Liver (tissue), 9 donors: Measurements from ENCODE around the gene CUX1. TPM values are rescaled to one million over a fixed set of nuclear protein-coding genes. Genes with fewer than 3 reads are reported as not detected.

Source experiments
- DNase-seq: peaks from one replicate; pipeline ENCODE4 v3.0.0-alpha.2; 2017; ENCODE audit warnings: low spot score
- H3K27ac ChIP-seq, 2 donors: one replicate each; pipeline ENCODE4 v1.7.0; 2013; ENCODE audit warnings: inconsistent platforms in 2 of 2, low read length in 2 of 2, control low read depth in 1 of 2, low read depth in 1 of 2, mild to moderate bottlenecking in 1 of 2
- H3K27me3 ChIP-seq, 4 donors: one replicate each; pipeline versions ENCODE4 v1.6.1 to v1.7.0; 2013; ENCODE audit warnings: low read length in 3 of 4, inconsistent platforms in 1 of 4, mild to moderate bottlenecking in 1 of 4, moderate library complexity in 1 of 4; ENCODE audit not compliant: control insufficient read depth in 4 of 4, insufficient read depth in 4 of 4
- H3K36me3 ChIP-seq, 4 donors: one replicate each; pipeline versions ENCODE4 v1.6.1 to v1.7.0; 2013; ENCODE audit warnings: low read length in 3 of 4, mild to moderate bottlenecking in 3 of 4, low read depth in 1 of 4, moderate library complexity in 1 of 4; ENCODE audit not compliant: control insufficient read depth in 4 of 4, insufficient read depth in 3 of 4
- H3K4me1 ChIP-seq, 4 donors: one replicate each; pipeline versions ENCODE4 v1.6.1 to v1.7.0; 2013; ENCODE audit warnings: low read length in 3 of 4, mild to moderate bottlenecking in 3 of 4, moderate library complexity in 1 of 4; ENCODE audit not compliant: control insufficient read depth in 4 of 4, insufficient read depth in 4 of 4
- H3K4me3 ChIP-seq, 3 donors: one replicate each; pipeline versions ENCODE4 v1.6.1 to v1.7.0; 2013; ENCODE audit warnings: low read length in 3 of 3, control low read depth in 1 of 3, low read depth in 1 of 3, mild to moderate bottlenecking in 1 of 3
- H3K9ac ChIP-seq, 2 donors: one replicate each; pipeline ENCODE4 v1.7.0; 2013; ENCODE audit warnings: low read length in 2 of 2, mild to moderate bottlenecking in 2 of 2, moderate library complexity in 2 of 2, control low read depth in 1 of 2, low read depth in 1 of 2
- H3K9me3 ChIP-seq, 4 donors: one replicate each; pipeline versions ENCODE4 v1.6.1 to v1.7.0; 2013; ENCODE audit warnings: low read length in 3 of 4; ENCODE audit not compliant: control insufficient read depth in 4 of 4
- CTCF ChIP-seq: fragments of 150-350 bp; IDR thresholded peaks from 2 replicates; pipeline ENCODE4 v1.5.1; 2017; ENCODE audit warnings: improper control_type of control experiment, low read depth, low read length; ENCODE audit not compliant: missing input control
- EGR1 ChIP-seq, 2 donors: IDR thresholded peaks; 2 replicates each; pipeline ENCODE4 v1.6.1; 2016 to 2018; ENCODE audit warnings: antibody characterized with exemption in 2 of 2, low read depth in 2 of 2
- FOXA1 ChIP-seq: IDR thresholded peaks from 2 replicates; pipeline ENCODE4 v1.6.1; 2016; ENCODE audit warnings: antibody characterized with exemption
- HNF4A ChIP-seq, 2 donors: conservative IDR thresholded peaks; 2 replicates each; pipeline ENCODE4 v1.6.1; 2016; ENCODE audit warnings: antibody characterized with exemption in 2 of 2, mild to moderate bottlenecking in 2 of 2
- HNF4G ChIP-seq: IDR thresholded peaks from 2 replicates; pipeline ENCODE4 v1.6.1; 2016; ENCODE audit warnings: antibody characterized with exemption
- JUND ChIP-seq, 2 donors: IDR thresholded peaks; 2 replicates each; pipeline ENCODE4 v1.6.1; 2016; ENCODE audit warnings: antibody characterized with exemption in 2 of 2
- RAD21 ChIP-seq, 2 donors: IDR thresholded peaks; 2 replicates each; pipeline ENCODE4 v1.6.1; 2016; ENCODE audit warnings: antibody characterized with exemption in 2 of 2, mild to moderate bottlenecking in 2 of 2
- REST ChIP-seq: IDR thresholded peaks from 2 replicates; pipeline ENCODE4 v1.6.1; 2016; ENCODE audit warnings: antibody characterized with exemption, mild to moderate bottlenecking
- RXRA ChIP-seq, 2 donors: IDR thresholded peaks; 2 replicates each; pipeline ENCODE4 v1.6.1; 2017 to 2018; ENCODE audit warnings: antibody characterized with exemption in 2 of 2, mild to moderate bottlenecking in 1 of 2
- TAF1 ChIP-seq: conservative IDR thresholded peaks from 2 replicates; pipeline ENCODE4 v1.6.1; 2016; ENCODE audit warnings: antibody characterized with exemption, mild to moderate bottlenecking
- YY1 ChIP-seq: IDR thresholded peaks from 2 replicates; pipeline ENCODE4 v1.6.1; 2016; ENCODE audit warnings: antibody characterized with exemption, mild to moderate bottlenecking
- WGBS: extraction: QIAGEN DNeasy Blood & Tissue Kit; methylation state at CpG from one replicate; pipeline ENCODE4 v1.1.7; 2013; 5-methylcytosine and 5-hydroxymethylcytosine counted together
- polyA plus RNA-seq, 2 donors: library from polyadenylated mRNA; stranded (reverse) in 1 of 2; unstranded in 1 of 2; fragments of 200-250 nt in 1 of 2; fragments of >200 nt in 1 of 2; fragmentation: Nextera tagmentation in 1 of 2; extraction: Ambion mirVana in 1 of 2; gene quantifications; one replicate each; pipeline versions ENCODE4 v1.2.1 to v1.2.3, GENCODE V29; 2013 to 2015
- total RNA-seq, 2 donors: library from RNA; depleted of rRNA; stranded (reverse); fragments of >200 nt; gene quantifications; one replicate each; pipeline ENCODE4 v1.2.3, GENCODE V29; 2014
- TF ChIP-seq, protein P1 (sequence below): IDR thresholded peaks from 2 replicates; pipeline ENCODE4 v1.6.1; 2016; ENCODE audit warnings: antibody characterized with exemption
- TF ChIP-seq, protein P2 (sequence below): IDR thresholded peaks from 2 replicates; pipeline ENCODE4 v1.6.1; 2016; ENCODE audit warnings: antibody characterized with exemption
- donor health status: healthy.
- donor health status: healthy.
- donor health status: healthy.
- donor health status: healthy.
- donor health status: healthy.

The CUX1 gene
- total and polyA plus RNA-seq, 4 donors, result 18.6 to 40.6 (median 21.4) TPM

DNA sequence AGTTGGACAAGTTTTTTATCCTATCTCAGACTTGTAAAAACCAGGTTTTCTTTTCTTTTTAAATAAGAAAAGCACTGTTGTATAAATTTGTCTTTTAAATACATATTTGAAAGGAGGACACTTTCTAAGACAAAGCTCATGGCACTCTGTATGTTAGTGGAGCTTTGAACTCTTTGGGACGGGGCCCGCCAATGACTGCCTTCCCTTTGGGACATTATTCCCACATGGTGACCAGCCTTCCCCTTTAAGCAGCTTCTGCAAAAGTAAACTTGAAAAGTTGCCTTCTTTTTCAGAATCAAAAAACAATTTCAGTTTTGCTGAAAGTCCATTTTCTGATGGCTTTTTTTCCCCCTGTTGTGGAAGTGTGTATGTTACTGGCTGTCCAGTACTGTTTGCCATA is 1.8 kb downstream of the CUX1 start:
- Histone ChIP-seq H3K4me1 (peaks cover 10 to 41% (median 27%) of the 10 kb centered on the region in 4 donors), H3K9ac (no peak overlapping the region), H3K27me3 (no peaks in the 10 kb centered on the region), H3K9me3 (no peaks in the 10 kb centered on the region), H3K36me3 (no peaks in the 10 kb centered on the region), H3K4me3 (no peak overlapping the region), H3K27ac (no peak overlapping the region)
- 82% methylated on average over 2 of the region's 2 CpGs for WGBS
- no peak for DNase-seq
- TF ChIP-seq, protein P1, sequence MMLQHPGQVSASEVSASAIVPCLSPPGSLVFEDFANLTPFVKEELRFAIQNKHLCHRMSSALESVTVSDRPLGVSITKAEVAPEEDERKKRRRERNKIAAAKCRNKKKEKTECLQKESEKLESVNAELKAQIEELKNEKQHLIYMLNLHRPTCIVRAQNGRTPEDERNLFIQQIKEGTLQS, result no peak
- TF ChIP-seq JUND (IDR thresholded peaks at IDR 0.05), result no peak
- TF ChIP-seq HNF4G, result no peak
- TF ChIP-seq CTCF, result no peak

- 87% methylated on average over 6 of the region's 6 CpGs for WGBS
Observed at GRCh38 chr7:101819913-101820522, 2.6 kb downstream of the CUX1 start.

More at GRCh38 chr7:101819913-101820522, 2.6 kb downstream of the CUX1 start:
- H3K27ac ChIP-seq, result no peak overlapping the region
- DNase-seq, result no peak
- no peak overlapping the region for H3K9ac ChIP-seq
- no peaks in the 10 kb centered on the region for H3K36me3 ChIP-seq
- TF ChIP-seq REST (no peak), RAD21 (IDR thresholded peaks at IDR 0.05) (no peak), HNF4A (conservative IDR thresholded peaks at IDR 0.05) (no peak), EGR1 (IDR thresholded peaks at IDR 0.05; ENCODE audit: low read depth in 2 of 2) (no peak), TAF1 (no peak), FOXA1 (no peak), YY1 (no peak), RXRA (IDR thresholded peaks at IDR 0.05) (no peak), HNF4G (no peak)
- TF ChIP-seq, protein P2, sequence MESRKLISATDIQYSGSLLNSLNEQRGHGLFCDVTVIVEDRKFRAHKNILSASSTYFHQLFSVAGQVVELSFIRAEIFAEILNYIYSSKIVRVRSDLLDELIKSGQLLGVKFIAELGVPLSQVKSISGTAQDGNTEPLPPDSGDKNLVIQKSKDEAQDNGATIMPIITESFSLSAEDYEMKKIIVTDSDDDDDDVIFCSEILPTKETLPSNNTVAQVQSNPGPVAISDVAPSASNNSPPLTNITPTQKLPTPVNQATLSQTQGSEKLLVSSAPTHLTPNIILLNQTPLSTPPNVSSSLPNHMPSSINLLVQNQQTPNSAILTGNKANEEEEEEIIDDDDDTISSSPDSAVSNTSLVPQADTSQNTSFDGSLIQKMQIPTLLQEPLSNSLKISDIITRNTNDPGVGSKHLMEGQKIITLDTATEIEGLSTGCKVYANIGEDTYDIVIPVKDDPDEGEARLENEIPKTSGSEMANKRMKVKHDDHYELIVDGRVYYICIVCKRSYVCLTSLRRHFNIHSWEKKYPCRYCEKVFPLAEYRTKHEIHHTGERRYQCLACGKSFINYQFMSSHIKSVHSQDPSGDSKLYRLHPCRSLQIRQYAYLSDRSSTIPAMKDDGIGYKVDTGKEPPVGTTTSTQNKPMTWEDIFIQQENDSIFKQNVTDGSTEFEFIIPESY, result no peak
- TF ChIP-seq, protein P1, result no peak
- no peaks in the 10 kb centered on the region for H3K27me3 ChIP-seq
- no peaks in the 10 kb centered on the region for H3K9me3 ChIP-seq
- no peak overlapping the region for H3K4me3 ChIP-seq
- peaks cover 5 to 34% (median 22%) of the 10 kb centered on the region in 4 donors for H3K4me1 ChIP-seq
